GM12801 (cell line): ENCODE data around the gene DMGDH.

Experiments
- CTCF ChIP-seq: IDR thresholded peaks from one replicate; pipeline ENCODE4 v1.5.1; 2011; ENCODE audit warnings: control low read depth; ENCODE audit not compliant: insufficient read length; ENCODE audit errors: extremely low read depth

Gene DMGDH

DNA sequence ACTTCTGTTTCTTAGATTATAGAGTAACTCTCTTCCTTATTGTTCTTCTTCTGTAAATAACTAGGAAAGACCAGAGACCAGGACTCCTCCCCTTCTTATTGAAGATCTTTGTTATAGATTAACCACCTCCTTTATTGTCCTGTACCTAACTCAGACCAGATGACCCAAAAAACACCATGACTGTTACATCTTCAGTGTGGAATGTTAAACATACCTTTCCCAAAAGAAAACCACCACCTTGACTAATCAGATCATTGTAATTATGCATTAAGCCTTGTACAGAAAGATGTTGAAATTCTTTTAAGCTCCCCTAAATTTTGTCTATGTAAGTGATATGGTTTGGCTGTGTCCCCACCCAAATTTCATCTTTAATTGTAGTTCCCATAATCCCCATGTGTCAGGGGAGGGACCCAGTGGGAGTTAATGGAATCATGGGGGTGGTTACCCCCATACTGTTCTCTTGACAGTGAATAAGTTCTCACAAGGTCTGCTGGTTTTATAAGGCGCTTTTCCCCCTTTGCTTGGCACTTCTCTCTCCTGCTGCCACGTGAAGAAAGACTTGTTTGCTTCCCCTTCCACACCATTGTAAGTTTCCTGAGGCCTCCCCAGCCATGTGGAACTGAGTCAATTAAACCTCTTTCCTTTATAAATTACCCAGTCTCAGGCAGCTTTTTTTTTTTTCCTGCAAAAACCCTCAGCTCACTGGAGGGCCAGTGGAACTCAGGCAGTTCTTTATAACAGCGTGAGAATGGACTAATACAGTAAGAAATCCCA, 110.6 kb downstream of the DMGDH start:
- TF ChIP-seq CTCF: no peak

- no peak for TF ChIP-seq CTCF
These were observed 112.6 kb downstream of the DMGDH start for GRCh38 chr5:78956901-78957300.

- TF ChIP-seq CTCF: no peak
These were observed 116.2 kb downstream of the DMGDH start for GRCh38 chr5:78953092-78953800.
